ENCODE data around the gene CDC25C. TPM values are rescaled to one million over a fixed set of nuclear protein-coding genes. Genes with fewer than 3 reads are reported as not detected.

CDC25C gene
- total and polyA plus RNA-seq, 9 of the 15 experiments (the other 6 are each of a cell fraction or from before 2014, with no cell fraction given): 19.1 to 63.7 (median 31.9) TPM

DNA sequence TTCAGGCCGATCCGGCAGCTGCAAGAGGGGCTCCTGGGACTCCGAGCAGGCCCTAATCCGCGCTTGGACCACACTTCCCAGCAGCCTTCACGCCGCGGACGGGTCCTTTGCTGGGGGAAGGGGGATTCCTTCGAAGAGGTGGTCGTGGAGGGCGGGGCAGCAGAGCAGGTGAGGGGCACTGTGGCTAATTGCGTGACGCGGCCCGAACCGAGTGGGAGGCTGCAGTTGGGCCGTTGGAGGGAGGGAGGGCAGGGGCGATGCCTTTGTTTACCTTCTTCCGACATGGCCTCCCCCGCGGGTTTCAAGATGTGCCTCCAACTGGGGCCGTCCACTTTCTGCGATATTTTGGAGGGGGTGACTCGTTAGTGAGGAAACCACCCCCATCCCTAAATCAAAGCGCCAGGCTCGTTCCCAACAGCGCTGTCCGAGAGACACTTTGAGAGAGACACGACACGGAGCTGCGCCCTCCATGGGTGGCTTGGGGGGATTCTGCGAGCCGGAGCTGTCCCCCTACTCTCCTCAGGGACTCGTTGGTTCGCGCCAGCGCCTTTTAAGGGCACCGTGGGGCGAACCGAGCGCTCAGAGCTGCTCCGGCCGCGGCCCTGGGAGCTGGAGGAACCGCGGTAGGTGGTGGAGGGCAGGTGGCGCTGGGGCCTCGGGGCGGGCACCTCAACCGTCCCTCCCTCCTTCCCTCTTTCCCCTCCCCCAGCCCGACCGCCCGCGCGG, 6.2 kb upstream of the CDC25C start, which contains the start of gene FAM53C:
FAM53C (plus strand) TSS at position 582 of the 726 bp plus-strand sequence. CDS start 3,070 bp downstream, outside the sequence.
- Histone ChIP-seq H3K79me2 (ENCODE audit: control insufficient read depth, insufficient read depth, low read length) (peaks cover 39% of the 10 kb centered on the region), H3K27me3 (ENCODE audit: control insufficient read depth in 2 of 2, insufficient read depth in 2 of 2, low read length in 2 of 2) (no peaks in the 10 kb centered on the region), H3K4me3 (peak within 1 kb of the TSS; percentile 63), H3K4me1 (replicated peaks in 1 of 2; ENCODE audit: control insufficient read depth in 2 of 2, insufficient read depth in 2 of 2, low read length in 2 of 2) (peaks cover 9 to 28% of the 10 kb centered on the region in 2 experiments), H3K27ac (ENCODE audit: extremely low read depth, low read depth, low read length) (peak within 1 kb of the TSS; percentile 97), H3K9me1 (ENCODE audit: control insufficient read depth, insufficient read depth, low read length) (peaks cover 5% of the 10 kb centered on the region), H3K4me2 (ENCODE audit: insufficient read depth, low read length) (peak within 1 kb of the TSS; percentile 99), H2AFZ (ENCODE audit: low read depth, low read length) (peak within 1 kb of the TSS; percentile 98), H3K9ac (ENCODE audit: insufficient read depth in 1 of 2, low read depth in 2 of 2, low read length in 2 of 2) (peak within 1 kb of the TSS; percentile 91 to 96), H3K9me3 (replicated peaks; ENCODE audit: control insufficient read depth, insufficient read depth, low read depth, low read length) (no peaks in the 10 kb centered on the region), H4K20me1 (replicated peaks; ENCODE audit: control insufficient read depth, insufficient read depth, low read length) (0 out of 2 replicates have a peak, but pooled peaks cover 7% of the 10 kb centered on the region), H3K36me3 (ENCODE audit: control insufficient read depth, insufficient read depth, low read length) (peaks cover 28% of the 10 kb centered on the region)
- FAIRE-seq (peak; percentile 6), ATAC-seq (peak; percentile 93), DNase-seq (ENCODE audit: extremely low read depth in 1 of 4, low spot score in 3 of 4) (peak in 3 of 4 experiments; percentile 56 to 95 (median 90))
- no TSS peak for BruUV-seq (replicated peaks)
- intact Hi-C loops (cut with micrococcal nuclease) (loop anchor here (2.0 kb wide), 1 partner anchor 15 kb away; the partner anchor contains the start of gene KDM3B), in situ Hi-C loops (cut with MboI) (no loop called here)
- POLR2A ChIA-PET: interaction anchor here (0.6 to 7.9 kb wide), 31 partner anchors 9 to 449 kb away, joined by 3 to 416 read pairs (median 4); partner anchors contain the start of genes BRD8, CDC23, EGR1 and ETF1
- CTCF ChIA-PET (ENCODE audit: low intra/inter-chr PET ratio): interaction anchor here (1.0 to 5.4 kb wide), 2 partner anchors 15 to 159 kb away, joined by 3 to 31 read pairs; partner anchors contain the start of genes KDM3B and KIF20A
- WGBS (ENCODE audit: insufficient coverage, low coverage, missing lambda C conversion rate): 0% methylated on average over 25 of the region's 56 CpGs
- TF ChIP-seq, protein P1, sequence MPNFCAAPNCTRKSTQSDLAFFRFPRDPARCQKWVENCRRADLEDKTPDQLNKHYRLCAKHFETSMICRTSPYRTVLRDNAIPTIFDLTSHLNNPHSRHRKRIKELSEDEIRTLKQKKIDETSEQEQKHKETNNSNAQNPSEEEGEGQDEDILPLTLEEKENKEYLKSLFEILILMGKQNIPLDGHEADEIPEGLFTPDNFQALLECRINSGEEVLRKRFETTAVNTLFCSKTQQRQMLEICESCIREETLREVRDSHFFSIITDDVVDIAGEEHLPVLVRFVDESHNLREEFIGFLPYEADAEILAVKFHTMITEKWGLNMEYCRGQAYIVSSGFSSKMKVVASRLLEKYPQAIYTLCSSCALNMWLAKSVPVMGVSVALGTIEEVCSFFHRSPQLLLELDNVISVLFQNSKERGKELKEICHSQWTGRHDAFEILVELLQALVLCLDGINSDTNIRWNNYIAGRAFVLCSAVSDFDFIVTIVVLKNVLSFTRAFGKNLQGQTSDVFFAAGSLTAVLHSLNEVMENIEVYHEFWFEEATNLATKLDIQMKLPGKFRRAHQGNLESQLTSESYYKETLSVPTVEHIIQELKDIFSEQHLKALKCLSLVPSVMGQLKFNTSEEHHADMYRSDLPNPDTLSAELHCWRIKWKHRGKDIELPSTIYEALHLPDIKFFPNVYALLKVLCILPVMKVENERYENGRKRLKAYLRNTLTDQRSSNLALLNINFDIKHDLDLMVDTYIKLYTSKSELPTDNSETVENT (CRISPR knock-in tag; IDR thresholded peaks at IDR 0.05): peak; percentile 90
- TF ChIP-seq ZNF133 (CRISPR knock-in tag; IDR thresholded peaks at IDR 0.05): no peak
- TF ChIP-seq EGR1 (conservative IDR thresholded peaks at IDR 0.05): peak; percentile 71
- TF ChIP-seq CHCHD3 (CRISPR knock-in tag; IDR thresholded peaks at IDR 0.05): no peak
- peak; percentile 92 for TF ChIP-seq NUFIP1 (IDR thresholded peaks at IDR 0.05; ENCODE audit: partially characterized antibody)
- TF ChIP-seq, protein P2, sequence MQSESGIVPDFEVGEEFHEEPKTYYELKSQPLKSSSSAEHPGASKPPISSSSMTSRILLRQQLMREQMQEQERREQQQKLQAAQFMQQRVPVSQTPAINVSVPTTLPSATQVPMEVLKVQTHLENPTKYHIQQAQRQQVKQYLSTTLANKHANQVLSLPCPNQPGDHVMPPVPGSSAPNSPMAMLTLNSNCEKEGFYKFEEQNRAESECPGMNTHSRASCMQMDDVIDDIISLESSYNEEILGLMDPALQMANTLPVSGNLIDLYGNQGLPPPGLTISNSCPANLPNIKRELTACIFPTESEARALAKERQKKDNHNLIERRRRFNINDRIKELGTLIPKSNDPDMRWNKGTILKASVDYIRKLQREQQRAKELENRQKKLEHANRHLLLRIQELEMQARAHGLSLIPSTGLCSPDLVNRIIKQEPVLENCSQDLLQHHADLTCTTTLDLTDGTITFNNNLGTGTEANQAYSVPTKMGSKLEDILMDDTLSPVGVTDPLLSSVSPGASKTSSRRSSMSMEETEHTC (IDR thresholded peaks at IDR 0.05): no peak; the same call in 1 of the 2 replicates
- no peak for TF ChIP-seq ZNF253 (CRISPR knock-in tag; conservative IDR thresholded peaks at IDR 0.05)
- TF ChIP-seq, protein P3, sequence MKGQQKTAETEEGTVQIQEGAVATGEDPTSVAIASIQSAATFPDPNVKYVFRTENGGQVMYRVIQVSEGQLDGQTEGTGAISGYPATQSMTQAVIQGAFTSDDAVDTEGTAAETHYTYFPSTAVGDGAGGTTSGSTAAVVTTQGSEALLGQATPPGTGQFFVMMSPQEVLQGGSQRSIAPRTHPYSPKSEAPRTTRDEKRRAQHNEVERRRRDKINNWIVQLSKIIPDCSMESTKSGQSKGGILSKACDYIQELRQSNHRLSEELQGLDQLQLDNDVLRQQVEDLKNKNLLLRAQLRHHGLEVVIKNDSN (CRISPR knock-in tag; IDR thresholded peaks at IDR 0.05): no peak; the same call in 1 of the 2 replicates
- TF ChIP-seq CEBPG (CRISPR knock-in tag; IDR thresholded peaks at IDR 0.05): no peak
- peak in 1 of 2 experiments; percentile 8; a peak in 1 of 4 replicates for TF ChIP-seq CEBPG (tag; conservative IDR thresholded peaks at IDR 0.05 in 1 of 2, IDR thresholded peaks at IDR 0.05 in 1 of 2)
- TF ChIP-seq NBN (IDR thresholded peaks at IDR 0.05; ENCODE audit: low read depth): peak; percentile 58; the same call in 1 of the 2 replicates
- no peak; the same call in 1 of the 2 replicates for TF ChIP-seq HDAC2 (IDR thresholded peaks at IDR 0.05)
- TF ChIP-seq COPS2 (conservative IDR thresholded peaks at IDR 0.05): no peak
- TF ChIP-seq, protein P4, sequence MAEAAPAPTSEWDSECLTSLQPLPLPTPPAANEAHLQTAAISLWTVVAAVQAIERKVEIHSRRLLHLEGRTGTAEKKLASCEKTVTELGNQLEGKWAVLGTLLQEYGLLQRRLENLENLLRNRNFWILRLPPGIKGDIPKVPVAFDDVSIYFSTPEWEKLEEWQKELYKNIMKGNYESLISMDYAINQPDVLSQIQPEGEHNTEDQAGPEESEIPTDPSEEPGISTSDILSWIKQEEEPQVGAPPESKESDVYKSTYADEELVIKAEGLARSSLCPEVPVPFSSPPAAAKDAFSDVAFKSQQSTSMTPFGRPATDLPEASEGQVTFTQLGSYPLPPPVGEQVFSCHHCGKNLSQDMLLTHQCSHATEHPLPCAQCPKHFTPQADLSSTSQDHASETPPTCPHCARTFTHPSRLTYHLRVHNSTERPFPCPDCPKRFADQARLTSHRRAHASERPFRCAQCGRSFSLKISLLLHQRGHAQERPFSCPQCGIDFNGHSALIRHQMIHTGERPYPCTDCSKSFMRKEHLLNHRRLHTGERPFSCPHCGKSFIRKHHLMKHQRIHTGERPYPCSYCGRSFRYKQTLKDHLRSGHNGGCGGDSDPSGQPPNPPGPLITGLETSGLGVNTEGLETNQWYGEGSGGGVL (CRISPR knock-in tag; IDR thresholded peaks at IDR 0.05): no peak

Data from K562 (cell line).